HG03442 (cell line): ENCODE measurements around the gene CAPNS1.
A peak's percentile ranks its signal among the peaks of the same experiment; 100 is the strongest.

Experiments used
- ATAC-seq: cut with Tn5 transposase; IDR thresholded peaks from one replicate; pipeline ENCODE4 v1.9.1; 2021; ENCODE audit warnings: mild to moderate bottlenecking, moderate library complexity; ENCODE audit not compliant: unreplicated experiment

Gene CAPNS1

GRCh38 chr19:36139473-36140303, at the start of gene CAPNS1:
Gene CAPNS1, plus strand, starts transcription at chr19:36140066. Its CDS starts 946 bp downstream, at chr19:36141012.
- ATAC-seq, result peak; percentile 78

DNA sequence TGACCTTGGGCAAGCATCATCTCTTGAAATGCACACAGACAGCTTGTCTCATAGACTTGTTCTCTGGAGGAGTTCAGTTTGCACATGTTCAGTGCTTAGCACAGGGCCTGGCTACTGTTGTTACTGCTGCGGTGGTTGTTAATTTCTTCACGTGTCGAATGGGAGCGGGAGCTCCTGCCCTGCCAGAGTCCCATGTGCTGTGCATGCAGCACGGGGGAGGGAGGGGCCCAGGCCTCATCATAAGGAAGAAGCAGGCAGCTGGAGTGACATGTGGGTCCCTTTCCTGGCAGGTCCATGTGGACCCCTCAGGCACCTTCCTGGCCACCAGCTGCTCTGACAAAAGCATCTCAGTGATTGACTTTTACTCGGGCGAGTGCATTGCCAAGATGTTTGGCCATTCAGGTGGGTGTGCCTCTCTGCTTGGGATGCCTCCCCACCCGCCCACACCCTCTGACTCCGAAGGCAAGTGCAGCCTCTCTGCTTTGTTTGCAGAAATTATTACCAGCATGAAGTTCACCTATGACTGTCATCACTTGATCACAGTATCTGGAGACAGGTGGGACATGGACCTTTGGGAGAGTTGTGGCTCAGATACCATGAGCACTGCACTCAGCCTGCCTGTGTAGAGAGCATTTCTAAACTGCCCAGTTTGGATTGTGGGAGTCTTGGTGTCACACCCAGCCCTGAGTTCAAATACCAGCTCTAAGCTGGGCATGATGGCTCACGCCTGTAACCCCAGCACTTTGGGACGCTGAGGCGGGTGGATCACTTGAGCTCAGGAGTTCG, 48.8 kb upstream of the CAPNS1 start:
- no peak for ATAC-seq

- ATAC-seq, result no peak
These were observed 47.3 kb upstream of the CAPNS1 start for GRCh38 chr19:36092566-36092965.

- peak; percentile 54 for ATAC-seq
These were observed 46.7 kb upstream of the CAPNS1 start for GRCh38 chr19:36093146-36093662.

GRCh38 chr19:36093687-36094086, 46.2 kb upstream of the CAPNS1 start:
- ATAC-seq, result no peak

- ATAC-seq, result no peak
These were observed 42.8 kb upstream of the CAPNS1 start for GRCh38 chr19:36097036-36097435.

DNA sequence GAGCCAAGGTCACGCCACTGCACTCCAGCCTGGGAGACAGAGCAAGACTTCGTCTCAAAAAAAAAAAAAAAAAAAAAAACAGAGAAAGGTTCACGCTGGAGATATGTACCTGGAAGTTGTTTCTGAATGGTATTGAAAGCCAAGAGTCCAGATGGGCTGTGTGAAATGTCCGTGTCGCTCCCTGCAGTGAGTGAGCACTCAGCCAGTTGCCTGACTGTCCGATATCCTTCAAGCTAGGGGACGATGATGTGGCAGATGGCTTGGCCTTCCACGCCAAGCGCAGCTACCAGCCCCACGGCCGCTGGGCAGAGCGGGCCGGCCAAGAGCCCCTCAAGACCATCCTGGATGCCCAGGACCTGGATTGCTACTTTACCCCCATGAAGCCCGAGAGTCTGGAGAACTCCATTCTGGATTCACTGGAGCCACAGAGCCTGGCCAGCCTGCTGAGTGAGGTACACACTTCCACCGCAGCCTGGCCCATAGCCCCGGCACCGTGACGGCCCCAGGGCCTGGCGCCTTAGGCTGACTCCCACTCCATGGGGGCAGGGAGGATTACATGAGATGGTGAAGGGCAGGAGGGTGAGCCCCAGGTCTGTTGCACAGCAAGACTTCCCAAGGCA, 40.6 kb upstream of the CAPNS1 start:
- ATAC-seq, result no peak

GRCh38 chr19:36100476-36100875, 39.4 kb upstream of the CAPNS1 start:
- no peak for ATAC-seq

GRCh38 chr19:36101550-36102327, 38.1 kb upstream of the CAPNS1 start:
- ATAC-seq, result no peak

- no peak for ATAC-seq
These were observed 36.7 kb upstream of the CAPNS1 start for GRCh38 chr19:36103040-36103626.

- no peak for ATAC-seq
These were observed 35.9 kb upstream of the CAPNS1 start for GRCh38 chr19:36103842-36104552.

- no peak for ATAC-seq
These were observed 33.4 kb upstream of the CAPNS1 start for GRCh38 chr19:36106441-36106840.

- ATAC-seq, result no peak
These were observed 32.9 kb upstream of the CAPNS1 start for GRCh38 chr19:36106991-36107390.

DNA sequence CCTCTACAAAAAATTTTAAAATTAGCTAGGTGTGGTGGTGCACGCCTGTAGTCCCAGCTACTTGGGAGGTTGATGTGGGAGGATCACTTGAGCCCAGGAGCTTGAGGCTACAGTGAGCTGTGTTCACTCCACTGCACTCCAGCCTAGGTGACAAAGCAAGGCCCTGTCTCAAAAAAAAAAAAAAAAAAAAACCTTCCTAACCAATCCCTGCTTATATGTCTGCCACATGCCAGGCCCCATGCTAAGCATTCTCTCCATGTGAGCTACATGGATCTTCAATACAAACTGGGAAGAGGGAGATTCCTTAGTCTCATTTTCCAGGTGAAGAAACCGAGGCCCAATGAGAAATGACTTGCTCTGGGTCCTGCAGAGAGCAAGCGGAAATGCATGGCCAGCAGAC, 31.2 kb upstream of the CAPNS1 start:
- ATAC-seq, result no peak

DNA sequence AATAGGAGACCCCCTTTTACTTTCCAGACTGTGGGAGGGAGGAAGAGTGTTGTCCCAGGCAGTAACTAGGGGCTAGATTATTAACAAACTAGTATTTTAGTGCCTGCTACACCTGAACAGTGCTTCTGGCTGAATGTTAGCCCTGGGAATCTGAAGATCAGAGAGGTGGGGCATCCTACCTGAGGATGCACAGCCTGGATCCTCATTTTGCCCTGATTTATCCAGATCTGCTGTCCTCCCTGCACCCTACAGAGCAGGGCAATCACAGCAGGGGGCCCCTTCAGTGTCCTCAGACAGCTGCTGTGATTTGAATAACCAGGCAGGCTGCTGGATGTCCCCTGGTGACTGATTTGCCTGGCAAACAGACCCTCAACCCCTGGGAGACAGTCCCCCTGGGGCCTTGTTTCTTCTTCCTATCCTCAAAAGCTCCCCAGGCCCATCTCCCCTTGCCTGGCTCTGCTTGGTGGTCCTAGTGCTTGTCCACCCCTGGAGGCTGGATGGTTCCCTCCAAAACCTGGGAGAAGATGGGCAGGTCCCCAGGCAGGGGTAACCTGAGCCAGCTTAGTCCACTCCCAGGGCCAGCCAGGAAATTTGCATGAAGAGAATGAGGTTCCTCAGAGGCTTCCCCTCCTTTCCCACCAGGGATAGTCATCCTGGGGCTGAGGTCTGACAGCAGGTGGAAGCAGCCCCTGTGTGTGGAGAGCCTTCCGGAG, 29.2 kb upstream of the CAPNS1 start, which contains the start of gene OVOL3:
OVOL3 (plus strand) TSS at position 657 of the 713 bp plus-strand sequence. CDS start 60 bp downstream, outside the sequence.
- ATAC-seq, result no peak

- ATAC-seq, result no peak
These were observed 28.7 kb upstream of the CAPNS1 start for GRCh38 chr19:36111200-36111539.

- ATAC-seq, result no peak
These were observed 27.2 kb upstream of the CAPNS1 start for GRCh38 chr19:36112678-36113077.

GRCh38 chr19:36113425-36113824, 26.4 kb upstream of the CAPNS1 start:
- ATAC-seq, result no peak
